SK-N-SH (cell line): ENCODE results near the gene EXOC1L. TPM values are rescaled to one million over a fixed set of nuclear protein-coding genes. Genes with fewer than 3 reads are reported as not detected.

Source experiments
- CTCF ChIA-PET: fragments of 300-600, 350-600 bp; formaldehyde crosslinking; extraction: SDS; loops from one replicate; lab custom pipeline; 2021; lab: Yijun Ruan, JAX
- POLR2A ChIA-PET: fragments of 350-600 bp; sonication (Branson Sonifier 250); formaldehyde crosslinking; extraction: SDS; loops from one replicate; lab custom pipeline; 2020; ENCODE audit warnings: antibody characterized with exemption, inconsistent platforms; lab: Yijun Ruan, JAX
- DNase-seq: peaks from one replicate; pipeline ENCODE4 v3.0.0; 2012
- H2AFZ ChIP-seq: fragments of 200-600 bp; sonication (generic); 2 replicates; pipeline ENCODE4 v1.8.1; 2016; ENCODE audit warnings: antibody characterized with exemption, mild to moderate bottlenecking, low read depth
- H3F3A ChIP-seq: fragments of 200-600 bp; sonication (generic); replicated peaks from 2 replicates; pipeline ENCODE3; 2016; ENCODE audit warnings: antibody characterized with exemption, mild to moderate bottlenecking; ENCODE audit not compliant: insufficient read depth
- H3K27ac ChIP-seq, 2 experiments: fragments of 200-500 bp in 1 of 2; fragments of 200-600 bp in 1 of 2; sonication (Bioruptor generic) in 1 of 2; sonication (generic), shearing (Covaris generic) in 1 of 2; 2 replicates each; pipeline versions ENCODE4 v1.5.1 to v1.6.1; 2014 to 2016; ENCODE audit warnings: low read depth in 2 of 2, inconsistent platforms in 1 of 2, low read length in 1 of 2, mild to moderate bottlenecking in 1 of 2, mixed read lengths in 1 of 2
- H3K27me3 ChIP-seq: fragments of 200-600 bp; sonication (generic), shearing (Covaris generic); 2 replicates; pipeline ENCODE4 v1.6.1; 2016; ENCODE audit warnings: mixed run types; ENCODE audit not compliant: insufficient read depth
- H3K36me3 ChIP-seq, 2 experiments: fragments of 200-500 bp in 1 of 2; fragments of 200-600 bp in 1 of 2; sonication (Bioruptor generic) in 1 of 2; sonication (generic) in 1 of 2; replicated peaks in 1 of 2; 2 replicates each; pipeline versions ENCODE3 to v1.5.1; 2014 to 2016; ENCODE audit warnings: low read length in 1 of 2, mild to moderate bottlenecking in 1 of 2; ENCODE audit not compliant: insufficient read depth in 2 of 2, control insufficient read depth in 1 of 2
- H3K4me1 ChIP-seq, 2 experiments: fragments of 200-500 bp in 1 of 2; fragments of 200-600 bp in 1 of 2; sonication (Bioruptor generic) in 1 of 2; sonication (generic), shearing (Covaris generic) in 1 of 2; 2 replicates each; pipeline versions ENCODE4 v1.5.1 to v1.6.1; 2014 to 2016; ENCODE audit warnings: low read depth in 1 of 2, low read length in 1 of 2, mixed run types in 1 of 2; ENCODE audit not compliant: insufficient read depth in 2 of 2, control insufficient read depth in 1 of 2
- H3K4me2 ChIP-seq: fragments of 200-600 bp; sonication (generic), shearing (Covaris generic); 2 replicates; pipeline ENCODE4 v1.6.1; 2017; ENCODE audit warnings: mixed run types
- H3K4me3 ChIP-seq, 2 experiments: fragments of 200-500 bp in 1 of 2; fragments of 200-600 bp in 1 of 2; sonication (Bioruptor generic) in 1 of 2; sonication (generic), shearing (Covaris generic) in 1 of 2; 2 replicates each; pipeline versions ENCODE4 v1.5.1 to v1.8.1; 2014 to 2016; ENCODE audit warnings: low read depth in 2 of 2, inconsistent platforms in 1 of 2, low read length in 1 of 2, mild to moderate bottlenecking in 1 of 2, mixed read lengths in 1 of 2, moderate library complexity in 1 of 2
- H3K79me2 ChIP-seq: fragments of 200-600 bp; sonication (generic); 2 replicates; pipeline ENCODE4 v1.8.1; 2017; ENCODE audit warnings: mild to moderate bottlenecking; ENCODE audit not compliant: insufficient read depth
- H3K9ac ChIP-seq: fragments of 200-600 bp; sonication (generic); 2 replicates; pipeline ENCODE4 v1.6.1; 2017; ENCODE audit warnings: mixed run types
- H3K9me2 ChIP-seq: fragments of 200-600 bp; sonication (generic); 2 replicates; pipeline ENCODE4 v1.6.1; 2017; ENCODE audit warnings: mixed run types
- H3K9me3 ChIP-seq: fragments of 200-600 bp; sonication (generic); 2 replicates; pipeline ENCODE4 v1.6.1; 2017; ENCODE audit warnings: mixed run types, mild to moderate bottlenecking, moderate library complexity
- H4K20me1 ChIP-seq: fragments of 200-600 bp; sonication (generic); 2 replicates; pipeline ENCODE4 v1.6.1; 2017; ENCODE audit warnings: mild to moderate bottlenecking, mixed run types; ENCODE audit not compliant: insufficient read depth
- CHD2 ChIP-seq: fragments of 150-350 bp; IDR thresholded peaks from 2 replicates; pipeline ENCODE4 v1.6.1; 2018; ENCODE audit warnings: low read length; ENCODE audit not compliant: partially characterized antibody
- CTCF ChIP-seq: fragments of 200-600 bp; sonication (generic); IDR thresholded peaks from 2 replicates; pipeline ENCODE4 v1.6.1; 2017; ENCODE audit warnings: antibody characterized with exemption, mild to moderate bottlenecking, moderate library complexity
- EP300 ChIP-seq, 2 experiments: IDR thresholded peaks; 2 replicates each; pipeline versions ENCODE4 v1.4.0 to v1.6.1; 2012; ENCODE audit warnings: borderline replicate concordance in 1 of 2, low read depth in 1 of 2, low read length in 1 of 2
- EZH2phosphoT487 ChIP-seq: fragments of 200-600 bp; sonication (generic); IDR thresholded peaks from 2 replicates; pipeline ENCODE4 v1.6.1; 2017; ENCODE audit warnings: low read depth, mixed run types, mild to moderate bottlenecking, antibody characterized with exemption, moderate library complexity, borderline replicate concordance
- FOXJ3 ChIP-seq: sonication (generic); formaldehyde crosslinking; IDR thresholded peaks from 2 replicates; pipeline ENCODE4 v1.5.1; 2020; ENCODE audit warnings: mild to moderate bottlenecking, missing genetic modification reagents
- FOXM1 ChIP-seq: IDR thresholded peaks from 2 replicates; pipeline ENCODE4 v1.4.0; 2012; ENCODE audit warnings: low read depth, mild to moderate bottlenecking
- JUND ChIP-seq: IDR thresholded peaks from 2 replicates; pipeline ENCODE4 v1.4.0; 2012
- MEF2A ChIP-seq: IDR thresholded peaks from 2 replicates; pipeline ENCODE4 v1.4.0; 2012; ENCODE audit warnings: low read depth, borderline replicate concordance
- NFIC ChIP-seq: IDR thresholded peaks from 2 replicates; pipeline ENCODE4 v1.4.0; 2012; ENCODE audit warnings: borderline replicate concordance
- PBX3 ChIP-seq: IDR thresholded peaks from 2 replicates; pipeline ENCODE4; 2012
- RAD21 ChIP-seq: IDR thresholded peaks from 2 replicates; pipeline ENCODE4 v1.6.1; 2012; ENCODE audit warnings: mild to moderate bottlenecking, low read length
- RFX5 ChIP-seq: IDR thresholded peaks from 2 replicates; pipeline ENCODE4 v1.6.1; 2012; ENCODE audit warnings: mild to moderate bottlenecking, improper control_type of control experiment, low read length
- RXRA ChIP-seq: IDR thresholded peaks from 2 replicates; pipeline ENCODE4 v1.4.0; 2012; ENCODE audit warnings: low read depth, mild to moderate bottlenecking, borderline replicate concordance
- SIN3A ChIP-seq: IDR thresholded peaks from 2 replicates; pipeline ENCODE4 v1.6.1; 2012; ENCODE audit warnings: low read depth, mild to moderate bottlenecking, low read length, moderate library complexity, borderline replicate concordance
- SMC3 ChIP-seq: IDR thresholded peaks from 2 replicates; pipeline ENCODE4 v1.6.1; 2012; ENCODE audit warnings: low read depth, low read length, improper control_type of control experiment
- TAF1 ChIP-seq: IDR thresholded peaks from 2 replicates; pipeline ENCODE4 v1.6.1; 2012; ENCODE audit warnings: low read depth, mild to moderate bottlenecking, low read length, moderate library complexity, borderline replicate concordance
- TCF12 ChIP-seq: IDR thresholded peaks from 2 replicates; pipeline ENCODE4 v1.4.0; 2012
- TEAD4 ChIP-seq: IDR thresholded peaks from 2 replicates; pipeline ENCODE4 v1.4.0; 2012; ENCODE audit warnings: mild to moderate bottlenecking, borderline replicate concordance; ENCODE audit not compliant: insufficient read depth
- USF1 ChIP-seq: IDR thresholded peaks from 2 replicates; pipeline ENCODE4 v1.4.0; 2012; ENCODE audit warnings: low read depth, borderline replicate concordance
- YY1 ChIP-seq: IDR thresholded peaks from 2 replicates; pipeline ENCODE4 v1.4.0; 2012; ENCODE audit warnings: low read depth, mild to moderate bottlenecking
- WGBS: methylation state at CpG from one replicate; pipeline ENCODE4 v1.1.6; 2017; ENCODE audit warnings: low lambda C conversion rate; 5-methylcytosine and 5-hydroxymethylcytosine counted together
- polyA plus RNA-seq, 3 experiments: library from polyadenylated mRNA; depleted of rRNA; stranded (reverse); fragments of >200 nt; gene quantifications; 2 replicates each; pipeline ENCODE4 v1.2.3, GENCODE V29; 2012
- TF ChIP-seq, protein P1 (sequence below): fragments of 150-350 bp; IDR thresholded peaks from 2 replicates; pipeline ENCODE4 v1.6.1; 2017; ENCODE audit warnings: antibody characterized with exemption, low read length, low read depth, borderline replicate concordance
- TF ChIP-seq, protein P2 (sequence below): fragments of 150-350 bp; IDR thresholded peaks from 2 replicates; pipeline ENCODE4 v1.6.1; 2016; ENCODE audit warnings: mild to moderate bottlenecking, low read depth, low read length

Gene EXOC1L
- polyA plus RNA-seq, 1 of the 3 experiments (the other 2 are of a cell fraction) = not detected

DNA sequence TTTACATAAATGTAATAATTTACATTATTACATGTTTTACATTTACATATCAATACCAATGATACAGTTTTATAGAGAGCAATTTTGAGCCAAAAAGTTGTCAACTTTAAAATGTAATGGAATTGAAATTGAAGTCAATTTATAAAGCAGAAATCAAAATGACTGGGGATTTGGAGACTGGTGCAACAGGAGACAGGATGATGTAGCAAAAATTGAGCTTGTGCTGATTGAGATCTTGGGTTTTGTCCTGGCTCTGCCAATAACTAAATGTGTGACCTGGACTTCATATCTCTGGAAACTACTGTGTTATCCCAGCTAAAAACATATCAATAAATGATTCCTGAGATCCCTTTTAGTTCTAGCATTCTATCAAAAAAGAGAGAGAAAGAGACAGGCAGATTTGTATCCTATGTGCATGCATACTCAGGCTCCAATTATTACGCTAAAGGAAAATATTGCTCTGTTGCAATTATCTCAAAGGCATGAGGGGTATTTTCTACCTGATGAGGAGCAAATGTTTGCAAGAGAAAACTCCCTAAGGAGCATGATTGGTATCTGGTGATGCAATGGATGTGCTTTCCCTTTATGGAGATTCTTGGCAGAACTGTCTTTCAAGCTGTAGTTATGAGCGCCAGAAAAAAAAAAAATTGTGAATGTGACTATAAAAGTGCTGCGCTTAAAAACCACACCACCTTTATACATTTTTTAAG is 14.7 kb downstream of the EXOC1L start:
- Histone ChIP-seq H3K9ac (no peak overlapping the region), H3K4me2 (no peak overlapping the region), H3F3A (no peaks in the 10 kb centered on the region), H3K79me2 (no peaks in the 10 kb centered on the region), H2AFZ (no peak overlapping the region), H4K20me1 (no peaks in the 10 kb centered on the region), H3K4me1 (no peaks in the 10 kb centered on the region), H3K27ac (no peak overlapping the region), H3K36me3 (no peaks in the 10 kb centered on the region), H3K4me3 (no peak overlapping the region), H3K27me3 (no peaks in the 10 kb centered on the region), H3K9me3 (no peaks in the 10 kb centered on the region), H3K9me2 (no peaks in the 10 kb centered on the region)
- ChIA-PET CTCF (interaction anchor here (0.7 kb wide), 1 partner anchor 14 kb away, joined by 4 read pairs; the partner anchor contains the start of gene EXOC1L), POLR2A (no interaction called here)
- no peak for DNase-seq
- no peak for TF ChIP-seq RAD21
- no peak for TF ChIP-seq SIN3A
- no peak for TF ChIP-seq TAF1
- TF ChIP-seq MEF2A = no peak
- TF ChIP-seq FOXJ3 (CRISPR knock-in tag) = no peak
- TF ChIP-seq SMC3 = no peak
- no peak for TF ChIP-seq TCF12
- no peak for TF ChIP-seq YY1
- TF ChIP-seq, protein P1, sequence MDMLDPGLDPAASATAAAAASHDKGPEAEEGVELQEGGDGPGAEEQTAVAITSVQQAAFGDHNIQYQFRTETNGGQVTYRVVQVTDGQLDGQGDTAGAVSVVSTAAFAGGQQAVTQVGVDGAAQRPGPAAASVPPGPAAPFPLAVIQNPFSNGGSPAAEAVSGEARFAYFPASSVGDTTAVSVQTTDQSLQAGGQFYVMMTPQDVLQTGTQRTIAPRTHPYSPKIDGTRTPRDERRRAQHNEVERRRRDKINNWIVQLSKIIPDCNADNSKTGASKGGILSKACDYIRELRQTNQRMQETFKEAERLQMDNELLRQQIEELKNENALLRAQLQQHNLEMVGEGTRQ = no peak
- TF ChIP-seq, protein P2, sequence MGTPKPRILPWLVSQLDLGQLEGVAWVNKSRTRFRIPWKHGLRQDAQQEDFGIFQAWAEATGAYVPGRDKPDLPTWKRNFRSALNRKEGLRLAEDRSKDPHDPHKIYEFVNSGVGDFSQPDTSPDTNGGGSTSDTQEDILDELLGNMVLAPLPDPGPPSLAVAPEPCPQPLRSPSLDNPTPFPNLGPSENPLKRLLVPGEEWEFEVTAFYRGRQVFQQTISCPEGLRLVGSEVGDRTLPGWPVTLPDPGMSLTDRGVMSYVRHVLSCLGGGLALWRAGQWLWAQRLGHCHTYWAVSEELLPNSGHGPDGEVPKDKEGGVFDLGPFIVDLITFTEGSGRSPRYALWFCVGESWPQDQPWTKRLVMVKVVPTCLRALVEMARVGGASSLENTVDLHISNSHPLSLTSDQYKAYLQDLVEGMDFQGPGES = no peak
- TF ChIP-seq EZH2phosphoT487 = no peak
- TF ChIP-seq RXRA = no peak
- no peak for TF ChIP-seq USF1
- WGBS = 74% methylated on average over 3 of the region's 3 CpGs

GRCh38 chr4:55837903-55838302 is 18.3 kb downstream of the EXOC1L start:
- no peaks in the 10 kb centered on the region for H3K4me1 ChIP-seq
- ChIA-PET POLR2A (no interaction called here), CTCF (interaction anchor here (0.8 kb wide), 1 partner anchor 8 kb away, joined by 3 read pairs; no protein-coding TSS in a partner anchor)
- H3K9me2 ChIP-seq = no peaks in the 10 kb centered on the region
- no peaks in the 10 kb centered on the region for H3K79me2 ChIP-seq
- 9% methylated on average over 1 of the region's 1 CpG for WGBS
- no peaks in the 10 kb centered on the region for H4K20me1 ChIP-seq
- no peaks in the 10 kb centered on the region for H3K36me3 ChIP-seq
- no peaks in the 10 kb centered on the region for H3K9me3 ChIP-seq
- DNase-seq = no peak
- no peak overlapping the region for H2AFZ ChIP-seq
- no peak overlapping the region for H3K9ac ChIP-seq
- H3K4me2 ChIP-seq = no peak overlapping the region
- H3F3A ChIP-seq = no peaks in the 10 kb centered on the region
- TF ChIP-seq SMC3 (no peak), JUND (no peak), CTCF (no peak), YY1 (no peak), MEF2A (no peak), FOXM1 (no peak), EZH2phosphoT487 (no peak), RFX5 (no peak), EP300 (IDR thresholded peaks at IDR 0.05; ENCODE audit: borderline replicate concordance in 1 of 2, low read depth in 1 of 2, low read length in 1 of 2) (no peak), PBX3 (no peak), SIN3A (no peak), TEAD4 (no peak), RAD21 (no peak), CHD2 (no peak), NFIC (no peak)
- H3K27me3 ChIP-seq = no peaks in the 10 kb centered on the region
- no peak overlapping the region for H3K27ac ChIP-seq
- no peak overlapping the region for H3K4me3 ChIP-seq
